ENCODE results near the gene PLAU. TPM values are rescaled to one million over a fixed set of nuclear protein-coding genes. Genes with fewer than 3 reads are reported as not detected.
A peak's percentile ranks its signal among the peaks of the same experiment; 100 is the strongest.

The PLAU gene
- total and polyA plus RNA-seq, 9 of the 15 experiments (the other 6 are each of a cell fraction or from before 2014, with no cell fraction given) = 2.1 to 16.9 (median 3.3) TPM

DNA sequence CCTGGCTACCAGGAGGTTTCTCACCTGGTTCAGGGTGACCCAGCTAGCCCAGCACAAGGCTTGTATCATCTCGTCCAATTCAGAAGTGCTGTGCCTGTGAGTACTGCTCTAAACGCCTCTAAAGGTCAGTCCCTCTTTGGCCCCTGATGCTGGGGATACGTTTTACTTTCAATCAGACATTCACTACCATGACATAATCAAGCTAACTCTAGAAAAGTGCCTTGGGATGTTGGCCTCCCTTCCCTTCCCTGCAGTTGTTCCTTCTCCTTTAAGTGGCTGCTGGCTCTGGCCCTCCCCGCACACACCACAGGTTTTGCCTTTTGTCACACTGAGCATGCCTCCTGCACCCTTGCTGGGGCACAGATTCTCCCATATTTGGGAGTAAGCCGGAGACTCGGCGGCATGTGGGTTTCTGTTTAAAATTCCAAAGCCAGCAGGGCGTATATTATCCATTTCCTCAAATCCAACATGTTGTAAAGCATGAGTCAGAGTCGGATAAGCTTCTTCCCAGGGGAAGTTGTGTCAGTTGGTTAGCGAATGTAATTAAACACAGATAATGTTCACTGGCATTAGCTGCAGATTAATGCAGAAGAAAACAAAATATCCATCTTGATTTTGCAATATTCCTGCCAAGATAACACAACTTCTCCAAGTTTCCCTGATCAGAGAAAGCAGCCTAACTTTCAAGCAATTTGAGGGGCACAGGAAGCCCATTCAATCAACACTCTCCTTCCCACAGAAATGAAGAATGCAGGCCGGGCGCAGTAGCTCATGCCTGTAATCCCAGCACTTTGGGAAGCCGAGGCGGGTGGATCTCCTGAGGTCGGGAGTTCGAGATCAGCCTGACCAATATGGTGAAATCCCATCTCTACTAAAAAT is 55.2 kb downstream of the PLAU start:
- Histone ChIP-seq H3K4me2 (ENCODE audit: insufficient read depth, low read length) (peak overlapping the region; percentile 64), H4K20me1 (replicated peaks; ENCODE audit: control insufficient read depth, insufficient read depth, low read length) (no peaks in the 10 kb centered on the region), H3K79me2 (ENCODE audit: control insufficient read depth, insufficient read depth, low read length) (no peaks in the 10 kb centered on the region), H3K27me3 (ENCODE audit: control insufficient read depth in 2 of 2, insufficient read depth in 2 of 2, low read length in 2 of 2) (no peaks in the 10 kb centered on the region), H3K9me3 (replicated peaks; ENCODE audit: control insufficient read depth, insufficient read depth, low read depth, low read length) (peaks cover 3% of the 10 kb centered on the region; the same call in 1 of the 2 replicates), H3K4me1 (replicated peaks in 1 of 2; ENCODE audit: control insufficient read depth in 2 of 2, insufficient read depth in 2 of 2, low read length in 2 of 2) (peaks cover 15 to 27% of the 10 kb centered on the region in 2 experiments), H3K9ac (ENCODE audit: insufficient read depth in 1 of 2, low read depth in 2 of 2, low read length in 2 of 2) (peak overlapping the region; percentile 38 to 55; a peak in 3 of 4 replicates), H3K27ac (ENCODE audit: extremely low read depth, low read depth, low read length) (peak overlapping the region; percentile 42), H3K4me3 (no peak overlapping the region), H3K36me3 (ENCODE audit: control insufficient read depth, insufficient read depth, low read length) (no peaks in the 10 kb centered on the region), H2AFZ (ENCODE audit: low read depth, low read length) (peak overlapping the region; percentile 92), H3K9me1 (ENCODE audit: control insufficient read depth, insufficient read depth, low read length) (no peaks in the 10 kb centered on the region)
- FAIRE-seq = peak; percentile 6
- CTCF ChIA-PET (ENCODE audit: low intra/inter-chr PET ratio) = interaction anchor here (0.6 kb wide), 1 partner anchor 95 kb away, joined by 3 read pairs; no protein-coding TSS in a partner anchor
- DNase-seq (ENCODE audit: extremely low read depth in 1 of 4, low spot score in 3 of 4) = peak in 1 of 4 experiments; percentile 41
- POLR2A ChIA-PET = interaction anchor here (0.6 to 2.2 kb wide), 8 partner anchors 8 to 86 kb away, joined by 3 to 9 read pairs (median 4); no protein-coding TSS in a partner anchor
- intact Hi-C loops (cut with micrococcal nuclease) = no loop called here
- in situ Hi-C loops (cut with MboI) = no loop called here
- no TSS peak for BruUV-seq (replicated peaks)
- 35% methylated on average over 16 of the region's 16 CpGs for WGBS (ENCODE audit: insufficient coverage, low coverage, missing lambda C conversion rate)
- ATAC-seq = peak; percentile 78
- TF ChIP-seq CTBP1 (IDR thresholded peaks at IDR 0.05; ENCODE audit: borderline replicate concordance) = peak; percentile 40; the same call in 1 of the 2 replicates
- TF ChIP-seq JUND (IDR thresholded peaks at IDR 0.05; ENCODE audit: borderline replicate concordance, low read depth, low read length) = peak; percentile 52; the same call in 1 of the 2 replicates
- peak; percentile 78; the same call in 2 of the 3 replicates for TF ChIP-seq JUND (tag; IDR thresholded peaks at IDR 0.05; ENCODE audit: borderline replicate concordance, low read depth, low read length)
- TF ChIP-seq SRF (CRISPR knock-in tag; IDR thresholded peaks at IDR 0.05) = peak; percentile 80 to 94
- TF ChIP-seq ZNF197 (CRISPR knock-in tag; IDR thresholded peaks at IDR 0.05; ENCODE audit: low read depth) = 0 out of 2 replicates have a peak, but pooled peaks have one; percentile 64
- TF ChIP-seq, protein P1, sequence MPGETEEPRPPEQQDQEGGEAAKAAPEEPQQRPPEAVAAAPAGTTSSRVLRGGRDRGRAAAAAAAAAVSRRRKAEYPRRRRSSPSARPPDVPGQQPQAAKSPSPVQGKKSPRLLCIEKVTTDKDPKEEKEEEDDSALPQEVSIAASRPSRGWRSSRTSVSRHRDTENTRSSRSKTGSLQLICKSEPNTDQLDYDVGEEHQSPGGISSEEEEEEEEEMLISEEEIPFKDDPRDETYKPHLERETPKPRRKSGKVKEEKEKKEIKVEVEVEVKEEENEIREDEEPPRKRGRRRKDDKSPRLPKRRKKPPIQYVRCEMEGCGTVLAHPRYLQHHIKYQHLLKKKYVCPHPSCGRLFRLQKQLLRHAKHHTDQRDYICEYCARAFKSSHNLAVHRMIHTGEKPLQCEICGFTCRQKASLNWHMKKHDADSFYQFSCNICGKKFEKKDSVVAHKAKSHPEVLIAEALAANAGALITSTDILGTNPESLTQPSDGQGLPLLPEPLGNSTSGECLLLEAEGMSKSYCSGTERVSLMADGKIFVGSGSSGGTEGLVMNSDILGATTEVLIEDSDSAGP (CRISPR knock-in tag; IDR thresholded peaks at IDR 0.05) = peak; percentile 90
- TF ChIP-seq, protein P2, sequence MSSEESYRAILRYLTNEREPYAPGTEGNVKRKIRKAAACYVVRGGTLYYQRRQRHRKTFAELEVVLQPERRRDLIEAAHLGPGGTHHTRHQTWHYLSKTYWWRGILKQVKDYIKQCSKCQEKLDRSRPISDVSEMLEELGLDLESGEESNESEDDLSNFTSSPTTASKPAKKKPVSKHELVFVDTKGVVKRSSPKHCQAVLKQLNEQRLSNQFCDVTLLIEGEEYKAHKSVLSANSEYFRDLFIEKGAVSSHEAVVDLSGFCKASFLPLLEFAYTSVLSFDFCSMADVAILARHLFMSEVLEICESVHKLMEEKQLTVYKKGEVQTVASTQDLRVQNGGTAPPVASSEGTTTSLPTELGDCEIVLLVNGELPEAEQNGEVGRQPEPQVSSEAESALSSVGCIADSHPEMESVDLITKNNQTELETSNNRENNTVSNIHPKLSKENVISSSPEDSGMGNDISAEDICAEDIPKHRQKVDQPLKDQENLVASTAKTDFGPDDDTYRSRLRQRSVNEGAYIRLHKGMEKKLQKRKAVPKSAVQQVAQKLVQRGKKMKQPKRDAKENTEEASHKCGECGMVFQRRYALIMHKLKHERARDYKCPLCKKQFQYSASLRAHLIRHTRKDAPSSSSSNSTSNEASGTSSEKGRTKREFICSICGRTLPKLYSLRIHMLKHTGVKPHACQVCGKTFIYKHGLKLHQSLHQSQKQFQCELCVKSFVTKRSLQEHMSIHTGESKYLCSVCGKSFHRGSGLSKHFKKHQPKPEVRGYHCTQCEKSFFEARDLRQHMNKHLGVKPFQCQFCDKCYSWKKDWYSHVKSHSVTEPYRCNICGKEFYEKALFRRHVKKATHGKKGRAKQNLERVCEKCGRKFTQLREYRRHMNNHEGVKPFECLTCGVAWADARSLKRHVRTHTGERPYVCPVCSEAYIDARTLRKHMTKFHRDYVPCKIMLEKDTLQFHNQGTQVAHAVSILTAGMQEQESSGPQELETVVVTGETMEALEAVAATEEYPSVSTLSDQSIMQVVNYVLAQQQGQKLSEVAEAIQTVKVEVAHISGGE (CRISPR knock-in tag; IDR thresholded peaks at IDR 0.05) = peak in 1 of 3 experiments; percentile 57; a peak in 2 of 6 replicates
- TF ChIP-seq, protein P3, sequence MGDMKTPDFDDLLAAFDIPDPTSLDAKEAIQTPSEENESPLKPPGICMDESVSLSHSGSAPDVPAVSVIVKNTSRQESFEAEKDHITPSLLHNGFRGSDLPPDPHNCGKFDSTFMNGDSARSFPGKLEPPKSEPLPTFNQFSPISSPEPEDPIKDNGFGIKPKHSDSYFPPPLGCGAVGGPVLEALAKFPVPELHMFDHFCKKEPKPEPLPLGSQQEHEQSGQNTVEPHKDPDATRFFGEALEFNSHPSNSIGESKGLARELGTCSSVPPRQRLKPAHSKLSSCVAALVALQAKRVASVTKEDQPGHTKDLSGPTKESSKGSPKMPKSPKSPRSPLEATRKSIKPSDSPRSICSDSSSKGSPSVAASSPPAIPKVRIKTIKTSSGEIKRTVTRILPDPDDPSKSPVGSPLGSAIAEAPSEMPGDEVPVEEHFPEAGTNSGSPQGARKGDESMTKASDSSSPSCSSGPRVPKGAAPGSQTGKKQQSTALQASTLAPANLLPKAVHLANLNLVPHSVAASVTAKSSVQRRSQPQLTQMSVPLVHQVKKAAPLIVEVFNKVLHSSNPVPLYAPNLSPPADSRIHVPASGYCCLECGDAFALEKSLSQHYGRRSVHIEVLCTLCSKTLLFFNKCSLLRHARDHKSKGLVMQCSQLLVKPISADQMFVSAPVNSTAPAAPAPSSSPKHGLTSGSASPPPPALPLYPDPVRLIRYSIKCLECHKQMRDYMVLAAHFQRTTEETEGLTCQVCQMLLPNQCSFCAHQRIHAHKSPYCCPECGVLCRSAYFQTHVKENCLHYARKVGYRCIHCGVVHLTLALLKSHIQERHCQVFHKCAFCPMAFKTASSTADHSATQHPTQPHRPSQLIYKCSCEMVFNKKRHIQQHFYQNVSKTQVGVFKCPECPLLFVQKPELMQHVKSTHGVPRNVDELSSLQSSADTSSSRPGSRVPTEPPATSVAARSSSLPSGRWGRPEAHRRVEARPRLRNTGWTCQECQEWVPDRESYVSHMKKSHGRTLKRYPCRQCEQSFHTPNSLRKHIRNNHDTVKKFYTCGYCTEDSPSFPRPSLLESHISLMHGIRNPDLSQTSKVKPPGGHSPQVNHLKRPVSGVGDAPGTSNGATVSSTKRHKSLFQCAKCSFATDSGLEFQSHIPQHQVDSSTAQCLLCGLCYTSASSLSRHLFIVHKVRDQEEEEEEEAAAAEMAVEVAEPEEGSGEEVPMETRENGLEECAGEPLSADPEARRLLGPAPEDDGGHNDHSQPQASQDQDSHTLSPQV (IDR thresholded peaks at IDR 0.05) = peak; percentile 78
- peak; percentile 40; the same call in 1 of the 2 replicates for TF ChIP-seq SMARCA4 (IDR thresholded peaks at IDR 0.05)

Measured in K562 (cell line).